Activated CD8-positive, alpha-beta memory T cell treated with anti-CD3 and anti-CD28 coated beads for 1 hour (primary cell): Measurements from ENCODE around the gene TMEM198.

Experiments used
- DNase-seq, 2 donors: peaks; one replicate each; pipeline ENCODE4 v3.0.0-alpha.2; 2020; ENCODE audit warnings: low read depth in 1 of 2; ENCODE audit errors: extremely low read depth in 1 of 2

Gene TMEM198

DNA sequence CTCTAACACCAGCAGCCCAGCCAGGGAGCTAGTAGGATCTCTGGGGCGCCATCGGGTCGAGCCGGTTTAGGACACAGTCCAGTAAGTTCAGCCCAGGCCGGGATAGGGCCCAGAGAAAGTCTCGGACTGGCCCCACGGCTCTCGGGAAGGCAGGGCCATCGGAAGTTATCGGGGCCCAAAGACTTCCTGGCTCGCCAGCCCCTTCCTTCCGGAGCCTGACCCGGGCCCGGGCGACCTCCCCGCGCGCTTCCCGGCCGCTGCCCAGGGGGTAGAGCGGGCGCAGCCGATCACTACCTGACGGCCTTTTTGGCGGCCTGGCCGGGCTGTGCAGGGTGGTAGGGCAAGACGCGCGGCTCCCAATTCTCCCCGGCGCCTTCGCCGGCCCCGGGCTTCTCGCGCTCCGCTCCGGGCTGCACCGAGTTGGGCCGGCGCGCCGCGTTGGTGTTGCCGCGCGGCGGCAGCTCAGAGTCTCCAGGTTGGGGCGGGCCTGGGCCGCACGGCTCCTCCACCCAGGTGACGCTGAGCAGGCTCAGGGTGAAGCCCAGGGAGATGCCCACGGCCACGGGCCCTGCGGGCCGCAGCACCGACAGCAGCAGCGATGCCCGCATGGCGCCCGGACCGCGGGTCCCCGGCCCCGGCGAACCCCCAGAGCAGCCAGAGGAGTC, 765 bp upstream of the TMEM198 start:
- DNase-seq, result no peak

DNA sequence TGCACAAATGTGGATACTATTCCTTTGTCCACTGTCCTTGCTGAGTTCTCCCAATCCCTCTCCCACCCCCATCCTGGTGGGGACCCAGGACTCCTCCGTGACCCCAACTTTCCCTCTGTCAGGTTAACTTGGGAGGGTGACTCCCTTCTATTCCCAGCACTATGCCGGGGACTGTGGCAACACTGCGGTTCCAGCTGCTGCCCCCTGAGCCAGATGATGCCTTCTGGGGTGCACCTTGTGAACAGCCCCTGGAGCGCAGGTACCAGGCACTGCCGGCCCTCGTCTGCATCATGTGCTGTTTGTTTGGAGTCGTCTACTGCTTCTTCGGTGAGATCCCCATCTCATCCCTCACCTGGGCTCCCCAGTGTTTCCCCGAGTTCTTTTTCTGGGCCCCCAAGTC, 739 bp downstream of the TMEM198 start:
- DNase-seq, result no peak

DNA sequence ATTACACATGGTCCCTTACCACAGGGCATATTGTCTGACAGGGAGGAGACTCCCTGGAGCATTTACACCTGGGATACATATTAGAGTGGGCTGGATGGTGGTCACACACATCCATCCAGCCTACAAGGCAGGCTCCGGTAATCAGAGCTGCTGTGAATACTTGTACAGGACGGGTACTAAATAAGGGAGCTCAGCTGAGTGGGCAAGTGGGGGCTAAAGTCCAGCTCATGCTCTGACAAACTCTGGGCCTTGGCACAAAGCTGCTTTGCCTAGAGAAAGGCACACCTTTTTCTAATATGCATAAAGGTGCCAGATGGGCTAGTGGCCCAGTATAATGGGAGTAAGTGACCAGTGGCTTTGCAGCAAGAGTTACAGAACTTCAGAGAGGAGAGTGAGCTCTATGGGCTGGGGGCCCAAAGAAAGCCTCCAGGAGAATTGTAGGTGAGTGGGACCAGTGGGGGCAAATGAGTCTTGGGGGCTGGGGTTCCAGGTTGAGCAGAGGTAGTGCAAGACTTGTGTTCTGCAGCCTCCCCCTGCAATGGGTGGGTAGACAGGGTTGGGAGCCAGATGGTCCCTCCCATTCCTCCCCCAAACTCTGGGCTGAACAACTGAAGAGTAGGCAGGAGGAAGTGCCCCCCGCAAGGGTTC, 1.6 kb downstream of the TMEM198 start:
- DNase-seq, result no peak

DNA sequence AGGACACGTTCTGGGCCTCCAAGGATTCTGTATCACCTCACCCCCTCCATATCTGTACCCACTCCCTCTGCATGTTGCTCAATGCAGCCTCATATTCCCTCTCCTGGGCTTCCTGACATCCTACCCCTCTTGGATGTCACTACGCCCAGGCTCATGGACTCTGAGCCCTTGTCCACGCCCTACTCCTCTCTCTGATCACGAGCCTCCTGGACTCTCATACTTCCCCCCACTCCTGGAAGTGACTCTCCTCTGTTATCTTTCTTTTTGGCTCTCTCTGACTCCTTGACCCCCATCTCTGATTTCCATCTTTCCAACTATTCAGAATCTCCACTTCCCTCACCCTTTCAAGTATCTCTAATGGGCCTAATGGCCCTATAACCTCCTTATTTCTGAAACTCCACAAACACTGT, 2.1 kb downstream of the TMEM198 start:
- no peak for DNase-seq

DNA sequence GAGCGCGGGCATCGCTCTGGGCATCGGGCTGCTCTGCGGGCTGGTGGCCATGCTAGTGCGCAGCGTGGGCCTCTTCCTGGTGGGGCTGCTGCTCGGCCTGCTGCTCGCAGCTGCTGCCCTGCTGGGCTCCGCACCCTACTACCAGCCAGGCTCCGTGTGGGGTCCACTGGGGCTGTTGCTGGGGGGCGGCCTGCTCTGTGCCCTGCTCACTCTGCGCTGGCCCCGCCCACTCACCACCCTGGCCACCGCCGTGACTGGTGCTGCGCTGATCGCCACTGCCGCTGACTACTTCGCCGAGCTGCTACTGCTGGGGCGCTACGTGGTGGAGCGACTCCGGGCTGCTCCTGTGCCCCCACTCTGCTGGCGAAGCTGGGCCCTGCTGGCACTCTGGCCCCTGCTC, 3.8 kb downstream of the TMEM198 start:
- DNase-seq, result no peak

DNA sequence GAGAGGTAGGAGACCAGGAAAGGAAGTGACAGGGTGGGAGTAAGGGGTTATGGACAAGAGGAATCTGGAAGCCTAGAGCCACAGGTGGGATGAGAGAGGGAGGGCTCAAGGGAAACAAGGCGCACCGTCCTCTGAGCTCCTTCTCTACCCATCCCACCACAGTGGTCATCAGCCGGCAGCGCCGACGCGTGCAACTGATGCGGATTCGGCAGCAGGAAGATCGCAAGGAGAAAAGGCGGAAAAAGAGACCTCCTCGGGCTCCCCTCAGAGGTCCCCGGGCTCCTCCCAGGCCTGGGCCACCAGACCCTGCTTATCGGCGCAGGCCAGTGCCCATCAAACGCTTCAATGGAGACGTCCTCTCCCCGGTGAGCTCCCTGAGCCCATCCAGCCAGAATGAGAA, 5.2 kb downstream of the TMEM198 start:
- DNase-seq, result no peak

DNA sequence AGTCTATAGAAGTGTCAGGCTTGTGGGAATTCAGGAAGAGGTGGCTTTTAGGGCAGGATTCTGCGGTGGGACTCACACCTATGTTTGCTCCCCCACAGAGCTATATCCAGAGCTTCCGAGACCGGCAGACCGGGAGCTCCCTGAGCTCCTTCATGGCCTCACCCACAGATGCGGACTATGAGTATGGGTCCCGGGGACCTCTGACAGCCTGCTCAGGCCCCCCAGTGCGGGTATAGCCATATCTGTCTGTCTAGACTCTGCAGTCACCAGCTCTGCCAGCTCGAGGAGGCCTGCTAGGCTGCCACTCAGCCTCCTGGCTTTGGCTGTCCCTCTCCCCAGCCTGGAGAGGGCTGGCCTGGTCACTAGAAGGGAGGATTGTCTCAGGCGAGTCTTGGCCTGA, 5.8 kb downstream of the TMEM198 start:
- DNase-seq, result no peak

DNA sequence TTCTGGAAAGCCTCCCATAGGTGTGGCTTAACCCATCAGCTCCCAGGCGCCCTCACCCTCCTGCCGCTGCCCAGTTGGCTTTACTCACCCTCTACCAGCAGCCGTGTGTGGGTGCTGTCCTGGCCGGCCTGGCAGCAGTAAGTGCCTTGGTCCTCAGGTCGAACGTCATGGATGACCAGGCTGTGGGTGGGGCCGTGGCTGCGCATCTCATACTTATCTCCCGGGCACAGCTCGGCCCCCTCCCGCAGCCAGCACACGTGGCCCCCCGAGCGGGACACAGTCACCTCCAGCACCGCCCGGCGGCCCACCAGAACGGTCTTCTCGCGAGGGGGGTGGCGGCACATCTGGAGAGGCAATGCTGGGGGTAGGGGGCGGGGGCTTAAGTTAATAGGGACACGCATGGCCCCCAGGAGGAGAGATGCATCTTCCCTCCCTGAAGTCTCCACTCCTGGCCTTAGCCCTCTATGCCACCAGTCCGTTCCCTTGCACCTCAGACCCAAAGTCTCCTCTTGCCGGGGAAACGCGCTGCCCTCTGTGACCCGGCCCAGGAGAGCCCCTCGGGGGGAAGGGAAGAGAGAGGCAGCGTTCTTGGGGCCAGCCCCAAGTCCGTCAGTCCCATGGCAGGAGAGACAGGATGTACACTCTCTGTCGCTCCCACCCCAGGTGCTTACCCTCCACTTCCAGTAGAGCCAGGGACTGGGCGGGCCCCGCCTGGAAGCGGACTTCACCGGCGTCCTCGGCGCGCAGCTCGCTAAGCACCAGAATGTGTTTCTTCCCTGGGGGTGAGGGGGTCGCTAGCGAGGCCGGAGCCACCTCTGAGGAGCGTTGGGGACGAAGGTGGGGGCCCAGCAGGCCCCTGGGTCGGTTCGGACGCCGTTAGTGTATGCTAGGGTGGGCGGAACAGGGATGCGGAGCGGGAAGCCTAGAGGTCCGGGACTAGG, 7.9 kb downstream of the TMEM198 start:
- DNase-seq, result no peak

DNA sequence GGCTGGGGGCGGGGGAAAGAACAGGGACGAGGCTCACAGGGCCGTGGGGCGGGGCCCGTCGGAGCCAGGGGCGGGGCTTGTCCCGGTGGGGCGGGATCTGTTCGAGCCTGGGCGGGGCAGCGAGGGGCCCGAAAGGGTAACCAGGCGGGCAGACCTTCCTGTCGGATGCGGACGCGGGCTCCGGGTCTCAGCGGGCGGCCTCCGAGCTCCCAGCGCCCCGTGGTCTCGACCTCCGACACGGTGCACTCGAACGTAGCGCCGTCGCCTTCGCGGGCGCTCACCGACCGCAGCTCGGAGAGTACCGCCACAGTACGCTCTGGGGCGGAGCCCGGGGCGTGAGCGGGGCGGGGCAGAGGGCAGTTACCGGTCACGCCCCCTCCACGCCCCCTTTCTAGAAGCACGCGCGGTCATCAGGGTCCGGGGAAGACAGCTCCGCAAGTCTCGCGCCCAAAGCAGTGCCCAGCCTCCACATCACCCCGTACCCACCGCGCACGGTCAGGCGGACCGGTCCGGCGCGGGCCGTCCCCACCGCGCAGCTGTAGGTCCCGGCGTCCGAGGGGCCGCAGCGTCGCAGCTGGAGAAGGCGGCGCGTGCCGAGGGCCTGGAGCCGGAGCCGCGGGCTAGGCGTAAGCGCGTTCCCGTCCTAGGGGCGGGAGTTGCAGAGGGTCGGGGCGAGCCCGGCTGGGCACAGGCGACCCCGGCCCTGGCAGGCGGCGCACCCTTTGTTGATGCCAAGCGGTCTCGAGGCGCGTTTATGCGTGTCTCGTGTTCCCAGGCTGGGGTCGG, 8.7 kb downstream of the TMEM198 start:
- peak; percentile 41 to 74 for DNase-seq

DNA sequence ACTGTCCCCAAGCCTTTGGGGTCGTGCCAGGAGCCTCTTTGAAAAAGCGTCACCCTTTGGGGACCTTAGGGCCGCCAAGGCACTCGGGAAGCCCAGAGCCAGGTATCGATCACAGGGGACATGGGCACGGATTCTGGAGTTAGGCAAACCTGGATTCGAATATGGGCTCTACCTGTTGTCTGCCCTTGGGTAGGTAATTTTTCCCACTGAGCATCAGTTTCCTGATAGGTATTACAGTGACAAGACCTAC, 9.3 kb downstream of the TMEM198 start:
- no peak for DNase-seq

DNA sequence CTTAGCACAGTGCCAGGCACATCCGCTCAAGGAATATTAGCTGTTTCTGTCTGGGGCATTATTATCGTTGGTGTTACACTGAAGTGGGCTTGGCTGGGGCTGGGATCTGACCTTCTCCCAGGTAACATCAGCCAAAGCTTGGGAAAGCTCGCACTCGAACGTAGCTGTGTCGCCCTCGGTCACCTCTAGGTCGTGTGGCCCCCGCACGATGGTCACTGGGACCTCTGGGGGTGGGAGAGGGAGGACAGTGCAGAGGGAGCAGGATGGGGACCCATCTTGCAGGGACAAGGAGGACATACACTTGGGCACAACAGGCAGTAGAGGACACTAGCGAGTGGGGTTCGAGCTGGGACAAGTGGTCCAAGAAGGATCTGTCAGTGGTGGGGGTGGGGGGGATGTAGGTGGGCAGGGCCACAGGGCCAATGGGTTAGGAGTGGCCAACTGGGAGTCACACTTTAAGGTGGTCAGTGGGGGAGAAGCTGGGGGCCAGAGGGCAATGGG, 9.7 kb downstream of the TMEM198 start:
- no peak for DNase-seq

DNA sequence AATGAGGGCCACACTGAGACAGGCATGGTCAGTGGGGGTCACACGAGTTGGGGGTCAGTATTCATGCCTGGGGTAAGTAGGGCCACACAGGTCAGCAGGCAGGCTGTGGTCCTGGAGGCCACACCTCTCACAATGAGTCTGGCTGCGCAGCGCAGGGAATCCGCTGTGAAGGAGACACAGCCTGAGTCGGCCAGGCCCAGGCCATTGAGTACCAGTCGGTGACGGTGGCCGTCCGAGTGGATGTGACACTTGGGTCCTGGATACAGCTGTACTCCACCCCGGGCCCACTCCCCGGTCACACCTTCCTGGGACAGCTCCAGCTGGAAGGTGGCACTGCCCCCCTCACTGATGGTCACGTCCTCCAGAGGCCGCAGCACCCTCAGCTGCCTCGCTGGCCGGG, 10.5 kb downstream of the TMEM198 start:
- DNase-seq, result no peak

DNA sequence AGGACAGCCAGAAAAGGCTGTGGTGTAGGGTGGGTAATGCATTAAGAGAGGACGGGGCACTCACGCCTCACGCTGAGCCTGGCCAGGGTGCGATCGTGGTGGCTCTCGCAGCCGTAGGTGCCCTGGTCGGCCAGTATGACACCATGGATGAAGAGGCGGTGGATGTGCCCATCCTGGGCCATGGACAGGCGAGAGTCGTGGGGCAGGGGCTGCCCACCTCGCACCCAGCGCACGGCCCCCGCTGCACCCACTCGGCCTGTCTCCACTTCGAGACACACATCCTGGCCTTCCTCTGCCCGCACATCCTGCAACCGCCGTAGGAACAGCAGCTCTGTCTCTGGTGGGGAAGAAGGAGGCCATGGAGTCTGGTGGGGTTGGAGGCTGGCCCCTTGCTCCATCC, 12.1 kb downstream of the TMEM198 start:
- no peak for DNase-seq

DNA sequence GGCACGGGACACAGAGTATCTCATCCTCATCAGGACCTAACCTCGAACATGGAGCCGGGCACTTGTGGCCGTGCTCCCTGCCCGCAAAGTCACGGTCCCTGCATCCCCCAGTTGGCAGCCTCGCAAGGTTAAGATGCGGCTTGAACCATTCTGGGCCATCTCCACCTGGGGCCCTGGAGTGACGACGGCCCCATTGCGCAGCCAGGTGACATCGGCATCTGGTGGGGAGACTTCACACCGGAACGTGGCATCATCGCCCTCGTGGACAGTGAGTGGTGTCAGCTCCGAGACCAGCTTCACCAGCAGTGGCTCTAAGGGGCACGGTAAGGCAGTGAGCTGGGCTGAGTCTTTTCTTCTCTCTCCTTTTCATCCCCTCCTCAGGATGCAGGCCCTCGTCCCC, 12.6 kb downstream of the TMEM198 start:
- DNase-seq, result no peak

DNA sequence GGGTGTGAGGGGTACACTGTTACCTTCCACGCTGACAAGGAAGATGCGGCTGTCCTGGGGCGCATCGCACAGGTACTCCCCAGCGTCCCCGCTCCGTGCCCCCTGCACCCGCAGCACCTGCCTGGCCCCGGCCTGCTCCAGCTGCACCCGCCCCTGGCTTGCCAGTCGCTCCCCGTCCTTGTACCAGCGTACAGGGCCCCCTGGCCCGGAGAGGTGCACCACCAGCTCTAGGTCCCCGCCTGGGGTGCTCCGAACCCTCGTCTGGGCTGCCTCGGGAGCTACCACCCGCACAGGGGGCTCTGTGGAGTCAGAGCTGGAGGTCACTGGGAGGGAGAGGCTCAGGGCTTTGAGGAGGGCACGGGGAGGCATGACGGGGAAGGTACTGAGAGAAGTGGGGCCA, 13.5 kb downstream of the TMEM198 start:
- no peak for DNase-seq

DNA sequence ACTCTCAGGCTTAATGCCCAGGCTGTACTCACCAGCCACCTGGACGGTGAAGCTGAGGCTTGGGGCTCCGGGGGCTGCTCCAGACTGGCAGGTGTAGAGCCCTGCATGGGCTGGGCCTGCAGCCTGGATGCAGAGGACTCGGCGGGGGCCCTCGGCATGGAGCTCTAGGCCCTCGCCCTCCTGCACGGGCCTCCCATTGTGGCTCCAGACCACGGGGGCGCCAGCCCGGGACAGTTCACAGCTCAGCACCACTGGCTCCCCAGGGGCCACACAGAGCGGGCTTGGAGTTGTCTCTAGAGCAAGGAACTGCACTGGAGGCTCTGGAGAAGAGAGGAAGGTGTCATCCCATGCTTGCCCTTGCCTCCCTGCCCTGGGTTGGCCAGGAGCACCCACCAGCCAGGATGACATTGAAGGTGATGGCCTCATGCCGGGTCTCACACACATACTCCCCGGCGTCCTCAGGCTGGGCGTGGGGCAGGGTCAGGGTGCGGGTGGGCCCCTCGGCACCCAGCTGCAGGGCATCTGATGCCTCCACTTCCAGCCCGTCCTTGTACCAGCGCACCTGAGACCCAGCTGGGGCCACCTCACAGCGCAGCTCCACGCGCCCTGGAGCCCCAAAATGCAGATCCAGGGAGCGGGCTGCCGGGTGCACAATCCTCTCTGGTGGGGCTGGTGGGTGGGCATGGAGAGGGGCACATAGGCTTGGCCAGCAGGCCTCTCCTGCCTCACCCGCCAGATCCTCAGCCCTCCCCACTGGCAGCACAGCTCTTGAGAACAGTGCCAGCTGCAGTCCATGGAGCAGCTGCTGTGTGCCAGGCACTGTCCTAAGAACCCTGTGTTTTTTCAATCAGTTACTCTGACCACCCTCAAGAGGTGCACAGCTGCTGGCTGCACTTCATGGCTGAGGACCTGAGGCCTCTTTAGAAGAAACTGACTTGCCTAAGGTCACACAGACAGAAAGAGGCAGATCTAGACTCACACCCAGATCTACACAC, 14.3 kb downstream of the TMEM198 start:
- no peak for DNase-seq

DNA sequence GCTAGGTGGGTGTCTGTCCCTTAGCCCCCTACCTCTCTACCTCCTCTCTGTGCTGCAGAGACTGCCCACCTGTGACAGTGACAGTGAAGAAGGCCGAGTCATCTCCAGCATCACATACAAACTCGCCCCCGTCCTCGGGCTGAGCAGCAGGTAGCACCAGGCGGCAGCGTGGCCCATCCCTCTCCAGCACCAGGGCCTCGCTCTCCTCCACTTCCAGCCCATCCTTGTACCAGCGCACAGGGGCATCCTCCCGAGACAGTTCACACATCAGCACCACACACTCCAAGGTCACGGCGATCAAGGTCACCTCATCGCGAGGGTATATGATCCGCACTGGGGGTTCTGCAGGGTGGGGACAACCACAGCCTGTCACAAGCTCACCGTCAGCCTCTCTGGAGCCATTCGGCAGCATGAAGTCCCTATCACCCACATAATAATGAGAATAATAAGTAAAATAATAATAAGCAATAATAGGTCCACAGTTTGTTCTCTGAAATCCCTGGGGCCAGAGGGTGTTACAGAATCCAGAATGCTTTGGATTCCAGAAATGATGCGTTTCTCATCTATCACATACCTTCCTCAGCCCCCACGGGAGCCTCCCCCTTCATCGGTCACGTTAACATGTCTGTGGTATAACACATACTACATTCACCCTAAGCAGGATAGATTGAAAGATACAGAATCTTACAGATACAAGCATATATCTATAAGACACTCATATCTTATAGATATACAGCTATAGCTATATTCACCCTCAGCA, 15.5 kb downstream of the TMEM198 start:
- DNase-seq, result no peak

DNA sequence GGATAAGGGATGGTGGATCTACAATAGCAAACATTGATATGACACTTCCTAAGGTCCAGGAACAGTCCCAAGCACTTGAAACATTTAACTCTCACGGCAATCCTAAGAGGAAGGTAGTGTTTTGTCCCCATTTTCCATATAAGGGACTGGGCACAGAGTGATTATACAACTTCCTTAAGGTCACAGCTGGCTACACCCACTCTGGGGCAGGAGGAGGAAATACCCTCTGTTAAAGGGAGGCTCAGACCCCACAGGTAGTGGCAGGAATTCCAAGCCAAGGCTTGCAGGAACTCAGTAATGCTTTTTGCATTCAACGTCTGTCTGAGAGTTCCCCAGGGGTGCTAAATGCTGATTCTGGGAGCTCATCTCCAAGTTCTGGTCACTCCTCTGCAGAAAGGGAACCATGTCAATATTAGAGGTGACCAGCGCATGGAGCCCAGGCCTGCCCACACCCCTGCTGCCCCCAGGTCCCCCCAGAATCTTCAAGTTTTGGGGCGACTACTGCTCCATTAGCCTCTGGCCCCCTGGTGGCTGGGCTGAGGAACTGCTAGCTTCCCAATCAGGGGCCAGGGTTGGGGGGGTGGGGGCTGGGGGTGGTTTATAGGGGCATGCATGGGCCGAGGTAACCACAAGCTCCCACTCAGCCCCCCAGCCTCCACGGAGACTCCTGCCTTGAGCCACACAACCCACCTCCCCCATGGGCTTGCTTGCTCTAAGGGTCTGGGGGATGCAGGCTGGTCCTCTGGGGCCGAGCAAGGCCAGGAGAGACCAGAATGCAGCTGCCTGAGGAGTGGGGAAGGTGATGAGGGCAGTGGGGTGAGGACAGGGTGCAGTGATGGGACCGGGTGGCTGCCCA, 16.4 kb downstream of the TMEM198 start:
- DNase-seq, result no peak

DNA sequence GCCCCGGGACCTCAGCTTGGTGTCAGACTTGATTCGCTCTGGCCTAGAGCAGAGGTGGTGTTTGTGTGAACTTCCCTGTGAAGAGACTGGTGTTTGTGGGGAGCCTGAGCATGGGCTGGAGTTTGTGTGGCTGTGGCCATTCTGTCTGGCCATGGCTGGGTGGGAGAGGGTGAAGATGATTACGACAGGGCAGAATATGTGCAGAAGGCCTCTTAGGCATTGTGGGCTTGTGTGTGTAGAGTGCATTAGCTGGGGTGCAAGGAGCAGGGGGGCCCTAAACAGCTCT, 17.0 kb downstream of the TMEM198 start:
- no peak for DNase-seq
